OCI-M2 (cell line): ENCODE measurements around the gene FOSL1.
"Not testable (repeated sequence)": the region's sequence is repeated elsewhere in the genome, so short reads cannot be mapped to it uniquely, and the experiment has no call there.

ENCODE experiments used
- DNase-seq: peaks from one replicate; lab custom pipeline; 2025; ENCODE audit not compliant: unreplicated experiment; lab: John Stamatoyannopoulos, UW

The FOSL1 gene

GRCh38 chr11:65854852-65855837, 45.0 kb downstream of the FOSL1 start:
- no peak for DNase-seq

- DNase-seq, result no peak
Measured at GRCh38 chr11:65854161-65854592, 46.0 kb downstream of the FOSL1 start.

- no peak for DNase-seq
Measured at GRCh38 chr11:65853246-65853979, 46.8 kb downstream of the FOSL1 start.

- no peak for DNase-seq
Measured at GRCh38 chr11:65852508-65853245, 47.5 kb downstream of the FOSL1 start.

- no peak for DNase-seq
Measured at GRCh38 chr11:65851811-65852507, 48.2 kb downstream of the FOSL1 start.

- no peak for DNase-seq
Measured at GRCh38 chr11:65851083-65851579, 49.1 kb downstream of the FOSL1 start.

GRCh38 chr11:65850217-65851082, 49.7 kb downstream of the FOSL1 start:
- no peak for DNase-seq

GRCh38 chr11:65849771-65850216, 50.4 kb downstream of the FOSL1 start:
- DNase-seq, result no peak

- DNase-seq, result no peak
Measured at GRCh38 chr11:65849366-65849765, 50.8 kb downstream of the FOSL1 start.

- DNase-seq, result not testable (repeated sequence)
Measured at GRCh38 chr11:65848693-65849092, 51.5 kb downstream of the FOSL1 start.

- no peak for DNase-seq
Measured at GRCh38 chr11:65847746-65848145, 52.4 kb downstream of the FOSL1 start.

GRCh38 chr11:65844231-65844872, 55.8 kb downstream of the FOSL1 start:
- no peak for DNase-seq

- DNase-seq, result no peak
Measured at GRCh38 chr11:65843811-65844210, 56.4 kb downstream of the FOSL1 start.

GRCh38 chr11:65842144-65842543, 58.0 kb downstream of the FOSL1 start:
- DNase-seq, result no peak
